ENCODE results near the gene TP73. TPM values are rescaled to one million over a fixed set of nuclear protein-coding genes. Genes with fewer than 3 reads are reported as not detected.

The TP73 gene
- total RNA-seq, 1 donor from 2014 or later: 13.0 TPM

GRCh38 chr1:3777078-3777547, 124.8 kb downstream of the TP73 start:
- Mint-ChIP-seq H3K9me3 (ENCODE audit: unreplicated experiment) (peaks cover 8% of the 10 kb centered on the region), H3K36me3 (ENCODE audit: unreplicated experiment) (no peaks in the 10 kb centered on the region), H3K27ac (ENCODE audit: unreplicated experiment) (no peak overlapping the region), H3K4me3 (ENCODE audit: unreplicated experiment) (no peak overlapping the region), H3K27me3 (ENCODE audit: unreplicated experiment) (peaks cover 5% of the 10 kb centered on the region), H3K4me1 (ENCODE audit: low read depth, unreplicated experiment) (peaks cover 13% of the 10 kb centered on the region)
- TF ChIP-seq CTCF (IDR thresholded peaks at IDR 0.05; ENCODE audit: partially characterized antibody, unreplicated experiment): no peak
- DNase-seq: no peak

- H3K36me3 Mint-ChIP-seq (ENCODE audit: unreplicated experiment): no peaks in the 10 kb centered on the region
- H3K4me1 Mint-ChIP-seq (ENCODE audit: low read depth, unreplicated experiment): peaks cover 13% of the 10 kb centered on the region
- no peak for DNase-seq
- H3K9me3 Mint-ChIP-seq (ENCODE audit: unreplicated experiment): peaks cover 8% of the 10 kb centered on the region
- no peak for TF ChIP-seq CTCF (IDR thresholded peaks at IDR 0.05; ENCODE audit: partially characterized antibody, unreplicated experiment)
- no peak overlapping the region for H3K4me3 Mint-ChIP-seq (ENCODE audit: unreplicated experiment)
- no peak overlapping the region for H3K27ac Mint-ChIP-seq (ENCODE audit: unreplicated experiment)
- peaks cover 5% of the 10 kb centered on the region for H3K27me3 Mint-ChIP-seq (ENCODE audit: unreplicated experiment)
These were observed 125.6 kb downstream of the TP73 start for GRCh38 chr1:3777647-3778589.

GRCh38 chr1:3778590-3779264, 126.4 kb downstream of the TP73 start:
- Mint-ChIP-seq H3K4me3 (ENCODE audit: unreplicated experiment) (no peak overlapping the region), H3K4me1 (ENCODE audit: low read depth, unreplicated experiment) (peaks cover 13% of the 10 kb centered on the region), H3K27ac (ENCODE audit: unreplicated experiment) (no peak overlapping the region), H3K9me3 (ENCODE audit: unreplicated experiment) (peaks cover 8% of the 10 kb centered on the region), H3K27me3 (ENCODE audit: unreplicated experiment) (peaks cover 5% of the 10 kb centered on the region), H3K36me3 (ENCODE audit: unreplicated experiment) (no peaks in the 10 kb centered on the region)
- no peak for DNase-seq
- TF ChIP-seq CTCF (IDR thresholded peaks at IDR 0.05; ENCODE audit: partially characterized antibody, unreplicated experiment): no peak

GRCh38 chr1:3779265-3779911, 127.1 kb downstream of the TP73 start:
- no peak for TF ChIP-seq CTCF (IDR thresholded peaks at IDR 0.05; ENCODE audit: partially characterized antibody, unreplicated experiment)
- Mint-ChIP-seq H3K27ac (ENCODE audit: unreplicated experiment) (peak overlapping the region; percentile 43), H3K4me1 (ENCODE audit: low read depth, unreplicated experiment) (peaks cover 16% of the 10 kb centered on the region), H3K9me3 (ENCODE audit: unreplicated experiment) (peaks cover 9% of the 10 kb centered on the region), H3K36me3 (ENCODE audit: unreplicated experiment) (no peaks in the 10 kb centered on the region), H3K4me3 (ENCODE audit: unreplicated experiment) (peak overlapping the region; percentile 64), H3K27me3 (ENCODE audit: unreplicated experiment) (peaks cover 6% of the 10 kb centered on the region)
- no peak for DNase-seq

Data from glutamatergic neuron (in vitro differentiated cells).